GM12872 (cell line): Measurements from ENCODE around the gene DPM2.

Experiments used
- CTCF ChIP-seq: IDR thresholded peaks from 3 replicates; pipeline ENCODE4 v1.5.1; 2011; ENCODE audit warnings: low read depth, mild to moderate bottlenecking, low read length, moderate library complexity; ENCODE audit not compliant: insufficient read depth

DPM2 gene

GRCh38 chr9:127943011-127943662, 5.5 kb upstream of the DPM2 start:
- TF ChIP-seq CTCF = no peak

DNA sequence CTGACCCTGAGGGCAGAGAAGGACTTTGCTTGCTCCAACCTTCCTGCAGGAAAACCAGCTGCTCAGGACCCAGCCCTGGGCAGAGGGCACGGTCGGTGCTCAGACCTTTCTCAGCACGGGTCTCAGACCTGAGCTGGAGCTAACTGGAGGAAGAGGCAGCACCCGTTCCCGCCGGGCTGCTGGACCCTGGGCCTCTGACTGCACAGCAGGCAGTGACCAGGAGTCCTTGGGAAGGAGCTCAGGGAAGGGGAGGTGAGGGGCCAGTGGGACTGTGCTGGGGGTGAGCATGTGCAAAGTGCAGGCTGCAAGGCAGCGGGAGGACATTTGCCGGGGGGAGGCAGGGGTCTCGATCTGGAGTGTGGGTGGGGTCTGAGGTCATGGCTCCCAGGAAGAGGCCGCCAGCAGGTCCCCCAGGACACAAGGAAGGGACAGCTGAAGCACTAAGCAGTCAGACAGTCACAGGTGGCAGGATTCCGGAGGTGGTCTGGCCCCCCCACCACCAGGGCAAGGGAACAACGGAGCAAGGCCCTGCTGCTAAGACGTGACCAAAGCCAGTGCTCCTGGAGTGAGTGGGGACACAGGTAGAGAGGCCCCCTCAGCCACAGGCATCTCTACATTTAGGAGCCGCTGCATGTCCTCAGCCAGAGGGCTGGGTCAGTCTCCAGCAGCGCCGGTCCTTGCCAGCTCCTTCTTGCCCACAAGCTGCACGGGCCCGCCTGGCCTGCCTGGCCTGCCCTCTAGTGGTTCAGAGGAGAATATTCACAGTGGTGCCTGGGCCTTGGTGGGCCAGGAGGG, 4.8 kb upstream of the DPM2 start:
- TF ChIP-seq CTCF = peak; percentile 84

- TF ChIP-seq CTCF = no peak
These were observed 4.2 kb upstream of the DPM2 start for GRCh38 chr9:127941961-127942215.

DNA sequence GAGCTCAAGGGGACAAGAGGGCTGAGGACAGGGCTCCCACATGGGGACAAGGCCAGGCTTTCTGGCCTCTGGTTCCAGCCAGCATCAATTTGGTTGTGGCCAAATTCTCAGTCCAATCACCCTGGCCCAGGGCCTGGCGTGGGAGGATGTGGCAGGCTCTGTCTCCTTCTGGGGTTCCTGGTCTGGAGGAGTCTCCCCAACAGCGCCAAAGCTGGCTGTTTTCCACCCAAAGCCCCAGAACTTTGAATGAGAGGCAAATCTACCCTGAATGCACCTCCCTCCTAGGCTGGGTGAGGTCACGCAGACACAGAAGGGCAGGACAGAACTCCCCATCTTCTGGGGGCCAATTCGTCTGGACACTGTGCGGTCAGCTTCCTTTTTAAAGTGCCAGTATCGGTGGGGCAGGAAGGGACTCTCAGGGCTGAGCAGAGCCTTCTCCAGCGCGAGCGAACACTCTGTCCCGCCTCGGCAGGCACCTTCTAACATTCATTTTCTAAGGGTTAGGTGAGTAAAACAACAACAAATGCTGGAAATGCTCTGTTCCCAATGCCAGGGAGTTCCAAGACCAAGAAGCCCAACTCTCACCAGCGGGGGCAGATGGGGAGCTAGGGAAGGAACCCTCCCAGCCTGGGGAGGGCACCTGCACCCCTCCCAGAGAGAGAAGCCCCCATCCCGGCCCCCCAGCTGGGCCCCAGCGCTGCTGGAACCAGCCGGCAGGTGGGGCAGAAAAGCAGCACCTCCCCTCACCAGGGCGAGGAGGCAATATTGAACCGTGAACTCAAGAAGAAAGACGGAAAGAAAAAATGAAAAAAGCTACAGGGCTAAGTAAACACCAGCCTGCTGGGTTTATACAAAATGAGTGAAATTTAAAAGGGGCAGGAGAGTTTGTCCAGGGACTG, 3.7 kb upstream of the DPM2 start:
- TF ChIP-seq CTCF = no peak

DNA sequence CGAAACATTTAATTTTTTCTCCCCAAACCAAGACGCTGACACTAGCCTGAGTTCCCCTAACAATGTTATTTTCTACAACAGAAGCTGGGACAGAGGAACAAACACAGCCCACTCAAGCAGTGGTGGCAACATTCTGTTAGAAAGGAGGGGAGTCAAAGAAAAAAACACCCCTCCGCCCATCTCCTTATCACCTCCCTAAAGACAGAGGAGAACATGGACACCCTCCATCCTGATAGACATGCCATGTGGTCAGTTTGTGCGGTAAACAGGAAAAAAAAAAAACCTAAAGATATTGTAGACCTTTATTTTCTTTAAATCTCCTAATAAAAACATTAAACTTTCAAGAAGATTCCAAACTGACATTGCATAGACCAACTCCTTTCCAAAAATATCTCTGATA, 2.9 kb upstream of the DPM2 start:
- no peak for TF ChIP-seq CTCF

DNA sequence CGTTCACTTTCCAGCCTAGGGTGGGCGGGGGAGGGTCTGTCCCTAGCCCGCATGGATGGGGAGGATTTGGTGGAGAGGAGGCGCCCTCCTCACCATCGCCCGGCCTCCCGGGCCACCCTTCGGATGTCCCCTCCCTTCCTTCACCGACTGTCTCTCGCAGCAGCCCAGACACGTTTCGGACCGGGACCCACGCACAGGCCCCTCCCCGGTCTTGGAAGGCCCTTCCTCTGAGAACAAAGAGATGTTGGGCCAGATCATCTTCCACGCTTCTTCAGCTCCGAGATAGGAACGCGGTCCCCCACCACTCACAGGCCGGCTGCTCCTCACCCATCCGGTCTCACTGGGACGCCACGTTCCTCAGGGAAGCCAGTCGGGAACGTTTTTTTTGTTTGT, 640 bp upstream of the DPM2 start:
- no peak for TF ChIP-seq CTCF

DNA sequence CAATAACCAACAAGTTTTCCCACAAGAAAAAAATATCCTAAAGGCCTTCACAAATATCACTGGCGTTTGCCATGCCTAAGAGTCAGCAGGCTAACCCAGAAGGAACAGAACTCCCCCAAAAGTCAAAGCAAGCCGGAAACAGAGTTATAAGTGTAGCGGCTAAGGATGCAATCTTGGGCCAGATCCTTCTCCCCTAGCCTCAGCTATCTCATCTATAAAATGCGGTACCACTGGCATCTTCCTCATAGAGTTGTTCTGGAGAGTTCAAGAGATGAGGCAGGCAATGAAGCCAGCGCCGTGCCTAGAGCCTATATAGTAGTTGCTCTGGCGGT, 632 bp downstream of the DPM2 start:
- TF ChIP-seq CTCF = no peak
